Gastrocnemius medialis (tissue), 4 donors: ENCODE results near the gene RGL3.
A peak's percentile ranks its signal among the peaks of the same experiment; 100 is the strongest.

Source experiments
- CTCF ChIP-seq, 5 experiments: fragments of 450-650 bp in 3 of 5; fragments of 200-600 bp in 2 of 5; sonication (generic) in 2 of 5; IDR thresholded peaks in 4 of 5; conservative IDR thresholded peaks in 1 of 5; 1 replicate in 4 of 5; 2 replicates in 1 of 5; pipeline ENCODE4 v1.5.1; 2016 to 2019; ENCODE audit warnings: antibody characterized with exemption in 5 of 5, mild to moderate bottlenecking in 3 of 5, moderate library complexity in 3 of 5
- POLR2A ChIP-seq, 2 donors: fragments of 450-650 bp; IDR thresholded peaks; one replicate each; pipeline ENCODE4 v1.6.1; 2017; ENCODE audit warnings: antibody characterized with exemption in 2 of 2, mild to moderate bottlenecking in 2 of 2, moderate library complexity in 2 of 2

- TF ChIP-seq POLR2A (IDR thresholded peaks at IDR 0.05) (no peak), CTCF (IDR thresholded peaks at IDR 0.05 in 4 of 5, conservative IDR thresholded peaks at IDR 0.05 in 1 of 5) (peak; percentile 43 to 73 (median 68))
These were observed 27.7 kb upstream of the RGL3 start for GRCh38 chr19:11446652-11447301.
